ENCODE measurements around the gene REX1BD. TPM values are rescaled to one million over a fixed set of nuclear protein-coding genes. Genes with fewer than 3 reads are reported as not detected.

The REX1BD gene
- total RNA-seq, 1 experiment from 2014 or later, result 24.8 TPM

GRCh38 chr19:18562086-18562485 is 26.5 kb upstream of the REX1BD start:
- no peak for DNase-seq
- Histone ChIP-seq H3K36me3 (peaks cover 17% of the 10 kb centered on the region), H3K27me3 (no peaks in the 10 kb centered on the region), H3K27ac (no peak overlapping the region), H3K4me3 (no peak overlapping the region), H3K4me1 (0 out of 2 replicates have a peak, but pooled peaks cover 4% of the 10 kb centered on the region), H3K9me3 (replicated peaks) (no peaks in the 10 kb centered on the region)

GRCh38 chr19:18566953-18567352 is 21.6 kb upstream of the REX1BD start:
- Histone ChIP-seq H3K4me3 (no peak overlapping the region), H3K27me3 (no peaks in the 10 kb centered on the region), H3K27ac (no peak overlapping the region), H3K4me1 (no peaks in the 10 kb centered on the region), H3K9me3 (replicated peaks) (no peaks in the 10 kb centered on the region), H3K36me3 (peaks cover 19% of the 10 kb centered on the region)
- DNase-seq, result no peak

- H3K27ac ChIP-seq, result no peak overlapping the region
- no peaks in the 10 kb centered on the region for H3K27me3 ChIP-seq
- peaks cover 26% of the 10 kb centered on the region for H3K36me3 ChIP-seq
- no peak overlapping the region for H3K4me3 ChIP-seq
- H3K9me3 ChIP-seq (replicated peaks), result no peaks in the 10 kb centered on the region
- DNase-seq, result no peak
- H3K4me1 ChIP-seq, result peaks cover 9% of the 10 kb centered on the region
These were observed 20.2 kb upstream of the REX1BD start for GRCh38 chr19:18568367-18568766.

DNA sequence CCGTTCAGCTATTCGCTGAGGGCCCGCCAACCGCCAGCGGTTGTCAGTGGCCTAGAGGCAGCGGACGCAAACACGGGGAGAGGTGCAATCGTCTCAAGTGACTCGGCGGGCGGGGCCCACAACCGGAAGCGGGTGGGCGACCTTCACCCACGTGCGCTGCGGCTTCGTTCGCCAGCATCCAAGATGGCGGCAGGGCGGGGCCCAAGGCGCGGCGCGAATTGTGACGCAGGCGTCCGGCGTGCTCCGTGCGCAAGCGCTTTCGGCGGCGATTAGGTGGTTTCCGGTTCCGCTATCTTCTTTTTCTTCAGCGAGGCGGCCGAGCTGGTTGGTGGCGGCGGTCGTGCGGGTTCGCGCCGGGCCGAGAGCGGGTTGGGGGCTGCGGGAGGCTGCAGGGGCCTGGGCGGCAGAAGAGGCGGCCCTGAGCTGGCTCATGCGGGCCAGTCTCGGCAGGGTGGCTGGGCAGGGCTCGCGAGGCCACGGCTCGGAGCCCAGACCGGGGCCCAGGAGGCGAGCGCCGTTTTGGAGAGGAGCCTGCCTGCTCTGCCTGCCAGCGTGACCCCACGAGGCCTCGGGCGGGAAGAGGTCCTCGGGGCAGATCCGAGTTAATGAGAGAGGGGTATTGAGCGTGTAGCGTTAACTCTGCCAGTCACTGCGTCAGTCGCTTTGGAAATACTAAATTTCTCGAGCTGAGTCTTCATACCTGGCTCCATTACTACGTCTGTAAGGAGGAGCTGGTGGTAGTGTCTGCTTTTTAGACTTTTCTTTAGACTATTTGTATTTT is 16.8 kb upstream of the REX1BD start, which contains the start of gene UBA52:
TSS of gene UBA52 (plus strand) at position 294 of the 781 bp plus-strand sequence. CDS start 1,444 bp downstream, outside the sequence.
- peak within 1 kb of the TSS; percentile 68 for H3K27ac ChIP-seq
- H3K4me3 ChIP-seq, result peak within 1 kb of the TSS; percentile 88
- peak; percentile 98 for DNase-seq
- peaks cover 9% of the 10 kb centered on the region for H3K4me1 ChIP-seq
- peaks cover 37% of the 10 kb centered on the region for H3K36me3 ChIP-seq
- no peaks in the 10 kb centered on the region for H3K27me3 ChIP-seq
- H3K9me3 ChIP-seq (replicated peaks), result no peaks in the 10 kb centered on the region

- DNase-seq, result no peak
- Histone ChIP-seq H3K4me1 (peaks cover 9% of the 10 kb centered on the region), H3K27me3 (no peaks in the 10 kb centered on the region), H3K27ac (no peak overlapping the region), H3K4me3 (no peak overlapping the region), H3K36me3 (peaks cover 38% of the 10 kb centered on the region), H3K9me3 (replicated peaks) (no peaks in the 10 kb centered on the region)
These were observed 13.8 kb upstream of the REX1BD start for GRCh38 chr19:18574691-18575291.

DNA sequence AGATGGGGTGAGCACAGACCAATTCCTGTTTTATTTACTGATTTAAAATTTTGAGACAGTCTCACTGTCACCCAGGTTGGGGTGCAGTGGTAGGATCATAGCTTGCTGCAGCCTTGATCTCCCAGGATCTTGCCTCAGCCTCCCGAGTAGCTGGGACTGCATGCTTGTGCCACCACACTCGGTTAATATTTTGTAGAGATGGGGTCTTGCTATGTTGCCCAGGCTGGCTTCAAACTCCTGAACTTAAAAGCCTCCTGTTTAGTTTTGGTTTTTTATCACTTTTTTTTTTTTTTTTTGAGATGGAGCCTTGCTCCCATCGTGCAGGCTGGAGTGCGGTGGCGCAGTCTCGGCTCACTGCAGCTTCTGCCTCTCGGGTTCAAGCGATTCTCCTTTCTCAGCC is 12.2 kb upstream of the REX1BD start:
- Histone ChIP-seq H3K4me3 (no peak overlapping the region), H3K27me3 (no peaks in the 10 kb centered on the region), H3K9me3 (replicated peaks) (no peaks in the 10 kb centered on the region), H3K4me1 (peaks cover 9% of the 10 kb centered on the region), H3K36me3 (peaks cover 38% of the 10 kb centered on the region), H3K27ac (no peak overlapping the region)
- DNase-seq, result no peak

- Histone ChIP-seq H3K27me3 (0 out of 2 replicates have a peak, but pooled peaks cover under 1% of the 10 kb centered on the region), H3K4me1 (peaks cover 9% of the 10 kb centered on the region), H3K27ac (no peak overlapping the region), H3K36me3 (peaks cover 38% of the 10 kb centered on the region), H3K9me3 (replicated peaks) (no peaks in the 10 kb centered on the region), H3K4me3 (no peak overlapping the region)
- no peak for DNase-seq
These were observed 11.2 kb upstream of the REX1BD start for GRCh38 chr19:18577365-18577914.

DNA sequence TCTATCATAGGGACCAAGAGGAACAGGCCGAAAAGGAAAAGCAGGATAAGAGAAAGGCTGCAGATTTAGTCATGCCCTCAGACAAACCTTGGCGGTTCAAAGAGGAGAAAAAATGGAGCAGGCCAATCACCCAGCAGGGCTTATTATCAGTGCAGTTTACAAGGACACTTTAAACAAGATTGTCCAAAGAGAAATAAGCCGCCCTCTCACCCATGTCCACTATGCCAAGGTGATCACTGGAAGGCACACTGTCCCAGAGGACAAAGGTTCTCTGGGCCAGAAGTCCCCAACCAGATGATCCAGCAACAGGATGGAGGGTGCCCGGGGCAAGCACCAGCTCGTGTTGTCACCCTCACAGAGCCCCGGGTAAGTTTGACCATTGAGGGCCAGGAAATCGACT is 8.3 kb upstream of the REX1BD start:
- Histone ChIP-seq H3K27ac (no peak overlapping the region), H3K36me3 (peaks cover 13% of the 10 kb centered on the region), H3K4me3 (no peak overlapping the region), H3K9me3 (replicated peaks) (no peaks in the 10 kb centered on the region), H3K4me1 (no peaks in the 10 kb centered on the region), H3K27me3 (peaks cover 9% of the 10 kb centered on the region; the same call in 1 of the 2 replicates)
- no peak for DNase-seq

DNA sequence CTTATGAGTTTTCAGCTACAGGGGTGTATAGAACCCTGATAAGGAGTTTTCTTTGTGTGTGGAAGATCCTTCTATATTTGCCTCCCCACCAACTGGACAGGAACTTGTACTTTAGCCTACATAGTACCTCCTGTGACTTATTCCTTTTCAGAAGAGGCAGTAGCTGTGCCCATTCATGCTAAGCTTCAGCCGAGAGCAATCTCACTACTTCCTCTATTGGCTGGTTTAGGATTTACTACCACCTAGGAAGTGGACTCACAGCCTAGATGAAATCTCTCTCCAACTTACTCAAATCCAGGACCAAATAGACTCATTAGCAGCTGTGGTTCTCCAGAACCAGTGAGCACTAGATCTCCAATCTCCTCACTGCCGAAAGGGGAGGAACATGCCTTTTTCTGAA is 2.3 kb upstream of the REX1BD start:
- Histone ChIP-seq H3K27ac (no peak overlapping the region), H3K27me3 (peaks cover 9% of the 10 kb centered on the region; the same call in 1 of the 2 replicates), H3K4me1 (0 out of 2 replicates have a peak, but pooled peaks cover 3% of the 10 kb centered on the region), H3K4me3 (no peak overlapping the region), H3K9me3 (replicated peaks) (no peaks in the 10 kb centered on the region), H3K36me3 (no peaks in the 10 kb centered on the region)
- no peak for DNase-seq

- Histone ChIP-seq H3K36me3 (no peaks in the 10 kb centered on the region), H3K27me3 (peaks cover 8% of the 10 kb centered on the region; the same call in 1 of the 2 replicates), H3K9me3 (replicated peaks) (no peaks in the 10 kb centered on the region), H3K4me1 (0 out of 2 replicates have a peak, but pooled peaks cover 3% of the 10 kb centered on the region), H3K4me3 (no peak overlapping the region; the same call in 1 of the 2 replicates), H3K27ac (no peak overlapping the region)
- no peak for DNase-seq
These were observed 1.0 kb upstream of the REX1BD start for GRCh38 chr19:18587561-18587960.

- peak overlapping the region; percentile 63 for H3K27ac ChIP-seq
These were observed 512 bp upstream of the REX1BD start for GRCh38 chr19:18587962-18588610.

GRCh38 chr19:18589380-18590272 is 1.0 kb downstream of the REX1BD start:
- DNase-seq, result peak; percentile 84 to 86

More at GRCh38 chr19:18587962-18588610, 512 bp upstream of the REX1BD start:
- Histone ChIP-seq H3K27me3 (peaks cover 4% of the 10 kb centered on the region; the same call in 1 of the 2 replicates), H3K9me3 (replicated peaks) (no peaks in the 10 kb centered on the region), H3K36me3 (no peaks in the 10 kb centered on the region), H3K4me3 (peak overlapping the region; percentile 89), H3K4me1 (0 out of 2 replicates have a peak, but pooled peaks cover 3% of the 10 kb centered on the region)
- DNase-seq, result no peak

GRCh38 chr19:18590273-18591272 is 2.0 kb downstream of the REX1BD start:
- Histone ChIP-seq H3K4me3 (peak overlapping the region; percentile 89; the same call in 1 of the 2 replicates), H3K4me1 (peaks cover 9% of the 10 kb centered on the region), H3K36me3 (no peaks in the 10 kb centered on the region), H3K27ac (no peak overlapping the region), H3K27me3 (0 out of 2 replicates have a peak, but pooled peaks cover 4% of the 10 kb centered on the region), H3K9me3 (replicated peaks) (no peaks in the 10 kb centered on the region)
- DNase-seq, result no peak

More at GRCh38 chr19:18589380-18590272, 1.0 kb downstream of the REX1BD start:
- Histone ChIP-seq H3K27ac (peak overlapping the region; percentile 63; the same call in 1 of the 2 replicates), H3K36me3 (no peaks in the 10 kb centered on the region), H3K4me3 (peak overlapping the region; percentile 89), H3K4me1 (peaks cover 5% of the 10 kb centered on the region), H3K27me3 (no peaks in the 10 kb centered on the region), H3K9me3 (replicated peaks) (no peaks in the 10 kb centered on the region)

All from SJCRH30 (cell line).